Inflammatory macrophage treated with lipopolysaccharide for 1 hour (primary cell): ENCODE measurements around the gene CAVIN3.
"Not testable (repeated sequence)": the region's sequence is repeated elsewhere in the genome, so short reads cannot be mapped to it uniquely, and the experiment has no call there.

Experiments used
- DNase-seq, 2 donors: peaks; one replicate each; pipeline ENCODE4 v3.0.0-alpha.2; 2020 to 2022

The CAVIN3 gene

GRCh38 chr11:6323291-6323905, 3.1 kb upstream of the CAVIN3 start:
- DNase-seq, result no peak

GRCh38 chr11:6321961-6322362, 1.7 kb upstream of the CAVIN3 start:
- DNase-seq, result peak in 1 of 2 donors; percentile 16

- no peak for DNase-seq
These were observed 1.1 kb upstream of the CAVIN3 start for GRCh38 chr11:6321356-6321755.

- DNase-seq, result peak; percentile 18 to 52
These were observed 444 bp downstream of the CAVIN3 start for GRCh38 chr11:6319704-6320410.

- DNase-seq, result no peak
These were observed 1.1 kb downstream of the CAVIN3 start for GRCh38 chr11:6319001-6319703.

- DNase-seq, result no peak
These were observed 2.1 kb downstream of the CAVIN3 start for GRCh38 chr11:6318204-6318603.

GRCh38 chr11:6315811-6316425, 4.4 kb downstream of the CAVIN3 start:
- DNase-seq, result peak; percentile 42 to 69

- DNase-seq, result no peak
These were observed 8.2 kb downstream of the CAVIN3 start for GRCh38 chr11:6312106-6312505.

- no peak for DNase-seq
These were observed 12.4 kb downstream of the CAVIN3 start for GRCh38 chr11:6307876-6308275.

GRCh38 chr11:6305297-6305696, 15.0 kb downstream of the CAVIN3 start:
- DNase-seq, result no peak

- DNase-seq, result no peak
These were observed 16.6 kb downstream of the CAVIN3 start for GRCh38 chr11:6303661-6304060.

- DNase-seq, result no peak
These were observed 19.2 kb downstream of the CAVIN3 start for GRCh38 chr11:6301096-6301495.

GRCh38 chr11:6300325-6300724, 20.0 kb downstream of the CAVIN3 start:
- DNase-seq, result no peak

GRCh38 chr11:6298605-6299004, 21.7 kb downstream of the CAVIN3 start:
- peak; percentile 24 to 25 for DNase-seq

- DNase-seq, result no peak
These were observed 22.5 kb downstream of the CAVIN3 start for GRCh38 chr11:6297831-6298230.

- DNase-seq, result no peak
These were observed 35.3 kb downstream of the CAVIN3 start for GRCh38 chr11:6285019-6285418.

GRCh38 chr11:6284250-6284649, 36.1 kb downstream of the CAVIN3 start:
- no peak for DNase-seq

GRCh38 chr11:6283453-6284023, 36.8 kb downstream of the CAVIN3 start:
- DNase-seq, result no peak

GRCh38 chr11:6280809-6281208, 39.5 kb downstream of the CAVIN3 start:
- DNase-seq, result not testable (repeated sequence)

- DNase-seq, result no peak
These were observed 47.1 kb downstream of the CAVIN3 start for GRCh38 chr11:6273188-6273587.

GRCh38 chr11:6271598-6271997, 48.7 kb downstream of the CAVIN3 start:
- no peak for DNase-seq

- no peak for DNase-seq
These were observed 49.6 kb downstream of the CAVIN3 start for GRCh38 chr11:6270584-6271246.

- DNase-seq, result no peak
These were observed 50.3 kb downstream of the CAVIN3 start for GRCh38 chr11:6269994-6270393.
